Measurements from ENCODE around the gene TTC22.

Gene TTC22

DNA sequence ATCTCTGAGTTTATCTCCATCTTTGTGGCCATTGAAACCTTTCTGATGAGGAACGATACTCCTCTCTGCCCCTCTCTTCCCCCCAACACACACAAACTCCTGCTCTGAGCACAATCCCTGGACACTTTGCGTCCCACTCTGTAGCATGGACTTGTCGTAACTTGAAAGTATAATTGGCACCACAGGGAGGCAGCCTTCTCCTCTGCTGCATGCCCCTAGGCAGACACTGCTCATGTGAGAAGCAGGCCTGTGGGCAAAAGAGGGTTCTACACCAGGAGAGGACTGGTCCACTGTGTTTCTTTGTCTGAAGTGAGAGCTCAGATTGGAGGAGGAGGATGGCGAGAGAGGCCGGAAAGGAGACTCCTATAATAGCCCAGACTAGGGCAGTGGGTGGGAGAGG, 33.0 kb downstream of the TTC22 start:
- TF ChIP-seq POLR2AphosphoS5 (IDR thresholded peaks at IDR 0.05; ENCODE audit: low read depth, low read length) (no peak), TAF1 (IDR thresholded peaks at IDR 0.05; ENCODE audit: borderline replicate concordance, insufficient read depth, low read length) (no peak), FOXP2 (optimal IDR thresholded peaks at IDR 0.05; ENCODE audit: borderline replicate concordance, extremely low read depth, extremely low read length, insufficient read depth) (no peak), SIN3A (IDR thresholded peaks at IDR 0.05; ENCODE audit: borderline replicate concordance, insufficient read depth, low read length) (no peak)
- TF ChIP-seq, protein P1, sequence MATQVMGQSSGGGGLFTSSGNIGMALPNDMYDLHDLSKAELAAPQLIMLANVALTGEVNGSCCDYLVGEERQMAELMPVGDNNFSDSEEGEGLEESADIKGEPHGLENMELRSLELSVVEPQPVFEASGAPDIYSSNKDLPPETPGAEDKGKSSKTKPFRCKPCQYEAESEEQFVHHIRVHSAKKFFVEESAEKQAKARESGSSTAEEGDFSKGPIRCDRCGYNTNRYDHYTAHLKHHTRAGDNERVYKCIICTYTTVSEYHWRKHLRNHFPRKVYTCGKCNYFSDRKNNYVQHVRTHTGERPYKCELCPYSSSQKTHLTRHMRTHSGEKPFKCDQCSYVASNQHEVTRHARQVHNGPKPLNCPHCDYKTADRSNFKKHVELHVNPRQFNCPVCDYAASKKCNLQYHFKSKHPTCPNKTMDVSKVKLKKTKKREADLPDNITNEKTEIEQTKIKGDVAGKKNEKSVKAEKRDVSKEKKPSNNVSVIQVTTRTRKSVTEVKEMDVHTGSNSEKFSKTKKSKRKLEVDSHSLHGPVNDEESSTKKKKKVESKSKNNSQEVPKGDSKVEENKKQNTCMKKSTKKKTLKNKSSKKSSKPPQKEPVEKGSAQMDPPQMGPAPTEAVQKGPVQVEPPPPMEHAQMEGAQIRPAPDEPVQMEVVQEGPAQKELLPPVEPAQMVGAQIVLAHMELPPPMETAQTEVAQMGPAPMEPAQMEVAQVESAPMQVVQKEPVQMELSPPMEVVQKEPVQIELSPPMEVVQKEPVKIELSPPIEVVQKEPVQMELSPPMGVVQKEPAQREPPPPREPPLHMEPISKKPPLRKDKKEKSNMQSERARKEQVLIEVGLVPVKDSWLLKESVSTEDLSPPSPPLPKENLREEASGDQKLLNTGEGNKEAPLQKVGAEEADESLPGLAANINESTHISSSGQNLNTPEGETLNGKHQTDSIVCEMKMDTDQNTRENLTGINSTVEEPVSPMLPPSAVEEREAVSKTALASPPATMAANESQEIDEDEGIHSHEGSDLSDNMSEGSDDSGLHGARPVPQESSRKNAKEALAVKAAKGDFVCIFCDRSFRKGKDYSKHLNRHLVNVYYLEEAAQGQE (IDR thresholded peaks at IDR 0.05; ENCODE audit: insufficient read depth in 1 of 2, low read depth in 2 of 2, low read length in 2 of 2) = no peak

DNA sequence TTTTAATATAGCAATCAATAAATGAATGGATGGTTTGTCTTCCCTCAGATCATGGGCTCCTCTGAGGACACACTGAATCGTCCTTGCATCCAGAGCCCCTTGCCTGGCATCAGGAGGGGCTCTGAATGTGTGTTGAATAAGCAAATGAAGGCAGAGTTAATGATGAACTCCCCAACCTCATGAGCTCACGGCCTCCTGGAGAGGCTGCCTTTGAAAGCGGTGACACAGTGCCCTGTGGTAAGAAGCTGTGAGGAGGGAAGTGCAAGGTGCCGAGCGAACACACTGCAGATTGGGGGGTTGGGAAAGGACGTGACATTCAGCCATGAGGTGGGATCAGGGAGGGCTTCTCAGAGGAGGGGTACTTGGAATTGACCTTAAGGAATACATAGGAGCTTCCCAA, 33.6 kb downstream of the TTC22 start:
- TF ChIP-seq SIN3A (IDR thresholded peaks at IDR 0.05; ENCODE audit: borderline replicate concordance, insufficient read depth, low read length) (no peak), FOXP2 (optimal IDR thresholded peaks at IDR 0.05; ENCODE audit: borderline replicate concordance, extremely low read depth, extremely low read length, insufficient read depth) (no peak), TAF1 (IDR thresholded peaks at IDR 0.05; ENCODE audit: borderline replicate concordance, insufficient read depth, low read length) (no peak), POLR2AphosphoS5 (IDR thresholded peaks at IDR 0.05; ENCODE audit: low read depth, low read length) (no peak)
- TF ChIP-seq, protein P1 (IDR thresholded peaks at IDR 0.05; ENCODE audit: insufficient read depth in 1 of 2, low read depth in 2 of 2, low read length in 2 of 2) = no peak

DNA sequence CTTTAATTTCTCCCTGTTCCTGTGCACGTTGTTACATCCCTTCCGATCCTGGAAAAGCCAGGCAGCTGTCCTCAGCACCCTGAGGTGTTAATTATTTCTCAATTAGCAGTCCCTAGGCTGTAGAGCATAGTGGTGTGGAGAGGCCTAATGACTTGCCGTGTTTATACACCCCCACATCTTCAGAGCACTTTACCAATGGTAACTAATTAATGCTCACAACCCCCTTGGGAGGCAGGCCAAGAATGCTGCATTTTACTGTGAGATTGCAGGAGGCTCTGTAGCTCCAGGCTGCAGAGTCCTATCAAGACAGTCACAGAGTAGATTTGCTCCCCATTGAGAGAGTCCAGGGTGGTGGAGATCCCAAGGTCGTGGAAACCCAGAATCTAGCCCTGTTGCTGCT, 34.4 kb downstream of the TTC22 start:
- TF ChIP-seq, protein P1 (IDR thresholded peaks at IDR 0.05; ENCODE audit: insufficient read depth in 1 of 2, low read depth in 2 of 2, low read length in 2 of 2) = no peak
- TF ChIP-seq TAF1 (IDR thresholded peaks at IDR 0.05; ENCODE audit: borderline replicate concordance, insufficient read depth, low read length) = no peak
- no peak for TF ChIP-seq SIN3A (IDR thresholded peaks at IDR 0.05; ENCODE audit: borderline replicate concordance, insufficient read depth, low read length)
- TF ChIP-seq FOXP2 (optimal IDR thresholded peaks at IDR 0.05; ENCODE audit: borderline replicate concordance, extremely low read depth, extremely low read length, insufficient read depth) = no peak
- TF ChIP-seq POLR2AphosphoS5 (IDR thresholded peaks at IDR 0.05; ENCODE audit: low read depth, low read length) = no peak

DNA sequence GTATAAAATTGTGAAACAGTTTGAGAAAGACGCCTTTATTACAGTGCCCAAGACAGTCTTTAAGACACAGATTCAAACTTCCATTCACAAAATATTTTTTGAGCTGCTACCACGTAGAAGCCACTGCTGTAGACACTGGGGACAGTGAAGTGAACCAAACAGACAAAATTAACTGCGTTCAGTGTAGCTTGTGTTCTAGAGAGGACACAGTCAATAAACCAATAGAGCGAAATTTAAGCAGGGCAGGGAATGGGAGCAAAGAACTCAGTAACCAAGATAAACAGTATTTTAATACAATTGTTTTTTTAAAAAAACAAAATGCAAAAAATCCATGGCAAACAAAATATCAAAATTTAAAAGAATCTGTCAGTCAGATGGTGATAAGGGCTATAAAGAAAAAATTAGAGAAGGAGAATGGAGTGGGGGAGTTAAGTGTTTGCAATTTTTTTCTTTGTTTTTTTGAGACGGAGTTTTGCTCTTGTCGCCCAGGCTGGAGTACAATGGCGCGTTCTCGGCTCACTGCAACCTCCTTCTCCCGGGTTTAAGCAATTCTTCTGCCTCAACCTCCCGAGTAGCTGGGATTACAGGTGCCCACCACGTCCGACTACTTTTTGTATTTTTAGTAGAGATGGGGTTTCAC, 36.1 kb downstream of the TTC22 start:
- TF ChIP-seq POLR2AphosphoS5 (IDR thresholded peaks at IDR 0.05; ENCODE audit: low read depth, low read length) = no peak
- TF ChIP-seq FOXP2 (optimal IDR thresholded peaks at IDR 0.05; ENCODE audit: borderline replicate concordance, extremely low read depth, extremely low read length, insufficient read depth) = no peak
- no peak for TF ChIP-seq SIN3A (IDR thresholded peaks at IDR 0.05; ENCODE audit: borderline replicate concordance, insufficient read depth, low read length)
- TF ChIP-seq TAF1 (IDR thresholded peaks at IDR 0.05; ENCODE audit: borderline replicate concordance, insufficient read depth, low read length) = no peak
- TF ChIP-seq, protein P1 (IDR thresholded peaks at IDR 0.05; ENCODE audit: insufficient read depth in 1 of 2, low read depth in 2 of 2, low read length in 2 of 2) = no peak
